ENCODE results near the gene LRTM2. TPM values are rescaled to one million over a fixed set of nuclear protein-coding genes. Genes with fewer than 3 reads are reported as not detected.

LRTM2 gene
- total RNA-seq, 1 experiment from 2014 or later: not detected

GRCh38 chr12:1822699-1823098 is 2.3 kb downstream of the LRTM2 start:
- DNase-seq (no peak), ATAC-seq (no peak)
- Histone ChIP-seq H3F3A (ENCODE audit: low read length, unreplicated experiment) (no peaks in the 10 kb centered on the region), H3K4me1 (ENCODE audit: insufficient read depth, low read length) (no peaks in the 10 kb centered on the region), H3K27ac (ENCODE audit: low read length) (no peak overlapping the region), H2AFZ (ENCODE audit: low read length) (no peak overlapping the region), H3K27me3 (ENCODE audit: low read length) (peaks cover 62% of the 10 kb centered on the region), H4K20me1 (ENCODE audit: low read length) (no peaks in the 10 kb centered on the region), H3K9me2 (replicated peaks; ENCODE audit: low read length) (no peaks in the 10 kb centered on the region), H3K4me2 (ENCODE audit: low read length) (no peak overlapping the region), H3K79me2 (ENCODE audit: low read length) (no peaks in the 10 kb centered on the region), H3K9me3 (ENCODE audit: low read length) (no peaks in the 10 kb centered on the region), H3K9ac (ENCODE audit: low read length) (no peak overlapping the region), H3K4me3 (ENCODE audit: low read length) (no peak overlapping the region), H3K36me3 (ENCODE audit: low read depth, low read length) (no peaks in the 10 kb centered on the region)
- no TSS peak for BruUV-seq (replicated peaks)
- ChIA-PET CTCF (no interaction called here), POLR2A (ENCODE audit: unreplicated experiment) (no interaction called here)
- intact Hi-C loops (cut with micrococcal nuclease): no loop called here
- TF ChIP-seq, protein P1, sequence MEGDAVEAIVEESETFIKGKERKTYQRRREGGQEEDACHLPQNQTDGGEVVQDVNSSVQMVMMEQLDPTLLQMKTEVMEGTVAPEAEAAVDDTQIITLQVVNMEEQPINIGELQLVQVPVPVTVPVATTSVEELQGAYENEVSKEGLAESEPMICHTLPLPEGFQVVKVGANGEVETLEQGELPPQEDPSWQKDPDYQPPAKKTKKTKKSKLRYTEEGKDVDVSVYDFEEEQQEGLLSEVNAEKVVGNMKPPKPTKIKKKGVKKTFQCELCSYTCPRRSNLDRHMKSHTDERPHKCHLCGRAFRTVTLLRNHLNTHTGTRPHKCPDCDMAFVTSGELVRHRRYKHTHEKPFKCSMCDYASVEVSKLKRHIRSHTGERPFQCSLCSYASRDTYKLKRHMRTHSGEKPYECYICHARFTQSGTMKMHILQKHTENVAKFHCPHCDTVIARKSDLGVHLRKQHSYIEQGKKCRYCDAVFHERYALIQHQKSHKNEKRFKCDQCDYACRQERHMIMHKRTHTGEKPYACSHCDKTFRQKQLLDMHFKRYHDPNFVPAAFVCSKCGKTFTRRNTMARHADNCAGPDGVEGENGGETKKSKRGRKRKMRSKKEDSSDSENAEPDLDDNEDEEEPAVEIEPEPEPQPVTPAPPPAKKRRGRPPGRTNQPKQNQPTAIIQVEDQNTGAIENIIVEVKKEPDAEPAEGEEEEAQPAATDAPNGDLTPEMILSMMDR (conservative IDR thresholded peaks at IDR 0.05; ENCODE audit: low read depth, low read length): no peak
- TF ChIP-seq EZH2phosphoT487 (IDR thresholded peaks at IDR 0.05; ENCODE audit: borderline replicate concordance, low read length): no peak

- Histone ChIP-seq H3K9ac (ENCODE audit: low read length) (no peak overlapping the region), H3K27ac (ENCODE audit: low read length) (no peak overlapping the region), H3K9me3 (ENCODE audit: low read length) (no peaks in the 10 kb centered on the region), H4K20me1 (ENCODE audit: low read length) (no peaks in the 10 kb centered on the region), H3K4me2 (ENCODE audit: low read length) (no peak overlapping the region), H3K9me2 (replicated peaks; ENCODE audit: low read length) (no peaks in the 10 kb centered on the region), H3K4me3 (ENCODE audit: low read length) (no peak overlapping the region), H2AFZ (ENCODE audit: low read length) (no peak overlapping the region), H3K27me3 (ENCODE audit: low read length) (peaks cover 62% of the 10 kb centered on the region), H3F3A (ENCODE audit: low read length, unreplicated experiment) (no peaks in the 10 kb centered on the region), H3K79me2 (ENCODE audit: low read length) (no peaks in the 10 kb centered on the region), H3K36me3 (ENCODE audit: low read depth, low read length) (no peaks in the 10 kb centered on the region), H3K4me1 (ENCODE audit: insufficient read depth, low read length) (no peaks in the 10 kb centered on the region)
- intact Hi-C loops (cut with micrococcal nuclease): no loop called here
- ChIA-PET POLR2A (ENCODE audit: unreplicated experiment) (no interaction called here), CTCF (no interaction called here)
- no peak for DNase-seq
- no peak for ATAC-seq
- TF ChIP-seq EZH2 (IDR thresholded peaks at IDR 0.05; ENCODE audit: low read length, unreplicated experiment): no peak
- TF ChIP-seq, protein P1 (conservative IDR thresholded peaks at IDR 0.05; ENCODE audit: low read depth, low read length): no peak
- no peak for TF ChIP-seq EZH2phosphoT487 (IDR thresholded peaks at IDR 0.05; ENCODE audit: borderline replicate concordance, low read length)
- no TSS peak for BruUV-seq (replicated peaks)
These were observed 2.9 kb downstream of the LRTM2 start for GRCh38 chr12:1823237-1823636.

GRCh38 chr12:1825382-1826102 is 5.2 kb downstream of the LRTM2 start:
- Histone ChIP-seq H4K20me1 (ENCODE audit: low read length) (no peaks in the 10 kb centered on the region), H3K9me3 (ENCODE audit: low read length) (no peaks in the 10 kb centered on the region), H3K27ac (ENCODE audit: low read length) (no peak overlapping the region), H3K79me2 (ENCODE audit: low read length) (no peaks in the 10 kb centered on the region), H3K4me2 (ENCODE audit: low read length) (no peak overlapping the region), H3K4me1 (ENCODE audit: insufficient read depth, low read length) (no peaks in the 10 kb centered on the region), H2AFZ (ENCODE audit: low read length) (no peak overlapping the region), H3K9me2 (replicated peaks; ENCODE audit: low read length) (no peaks in the 10 kb centered on the region), H3K27me3 (ENCODE audit: low read length) (peaks cover 47% of the 10 kb centered on the region), H3K36me3 (ENCODE audit: low read depth, low read length) (no peaks in the 10 kb centered on the region), H3F3A (ENCODE audit: low read length, unreplicated experiment) (no peaks in the 10 kb centered on the region), H3K9ac (ENCODE audit: low read length) (no peak overlapping the region), H3K4me3 (ENCODE audit: low read length) (no peak overlapping the region)
- ATAC-seq (no peak), DNase-seq (no peak)
- ChIA-PET CTCF (no interaction called here), POLR2A (ENCODE audit: unreplicated experiment) (no interaction called here)
- intact Hi-C loops (cut with micrococcal nuclease): no loop called here
- BruUV-seq (replicated peaks): no TSS peak
- TF ChIP-seq EZH2 (IDR thresholded peaks at IDR 0.05; ENCODE audit: low read length, unreplicated experiment): no peak
- no peak for TF ChIP-seq EZH2phosphoT487 (IDR thresholded peaks at IDR 0.05; ENCODE audit: borderline replicate concordance, low read length)
- TF ChIP-seq, protein P1 (conservative IDR thresholded peaks at IDR 0.05; ENCODE audit: low read depth, low read length): no peak

Data from PC-3 (cell line).